Thyroid gland (tissue), 4 donors: ENCODE data around the gene SLC7A9. TPM values are rescaled to one million over a fixed set of nuclear protein-coding genes. Genes with fewer than 3 reads are reported as not detected.

ENCODE experiments used
- DNase-seq, 2 donors: peaks; one replicate each; pipeline ENCODE4 v3.0.0-alpha.2; 2019
- H3K27ac ChIP-seq, 3 donors: fragments of 200-600 bp; sonication (generic); 1 replicate in 2 of 3; 2 replicates in 1 of 3; pipeline ENCODE4 v1.5.1; 2016 to 2019; ENCODE audit warnings: mild to moderate bottlenecking in 1 of 3, moderate library complexity in 1 of 3
- H3K27me3 ChIP-seq: fragments of 200-600 bp; sonication (generic); one replicate; pipeline ENCODE4 v1.5.1; 2019
- H3K36me3 ChIP-seq, 2 donors: fragments of 200-600 bp; sonication (generic); one replicate each; pipeline ENCODE4 v1.5.1; 2016 to 2019
- H3K4me1 ChIP-seq, 2 donors: fragments of 200-600 bp; sonication (generic); one replicate each; pipeline ENCODE4 v1.5.1; 2017 to 2019
- H3K4me3 ChIP-seq, 3 donors: fragments of 200-600 bp; sonication (generic); replicated peaks in 1 of 3; 1 replicate in 2 of 3; 2 replicates in 1 of 3; pipeline ENCODE4 v1.5.1; 2016; ENCODE audit warnings: mild to moderate bottlenecking in 1 of 3
- H3K9me3 ChIP-seq: fragments of 200-600 bp; sonication (generic); one replicate; pipeline ENCODE4 v1.5.1; 2017
- CTCF ChIP-seq, 6 experiments: fragments of 200-600 bp in 3 of 6; fragments of 450-650 bp in 3 of 6; sonication (generic) in 3 of 6; IDR thresholded peaks; one replicate each; pipeline ENCODE4 v1.5.1; 2016 to 2019; ENCODE audit warnings: antibody characterized with exemption in 6 of 6, mild to moderate bottlenecking in 2 of 6, inconsistent platforms in 1 of 6, moderate library complexity in 1 of 6
- POLR2A ChIP-seq, 2 donors: fragments of 450-650 bp; IDR thresholded peaks; one replicate each; pipeline ENCODE4 v1.6.1; 2017; ENCODE audit warnings: antibody characterized with exemption in 2 of 2, mild to moderate bottlenecking in 2 of 2, moderate library complexity in 1 of 2
- WGBS, 2 donors: methylation state at CpG; one replicate each; pipeline ENCODE4 v1.1.5; 2017; 5-methylcytosine and 5-hydroxymethylcytosine counted together
- intact Hi-C: fragments of 100-400 bp; cut with DNase I; formaldehyde crosslinking; loops from one replicate; pipeline ENCODE4 v1.15.1; 2023
- total RNA-seq, 4 donors: library from RNA; depleted of rRNA; stranded (reverse); fragments of >200 nt; gene quantifications; one replicate each; pipeline ENCODE4 v1.2.3, GENCODE V29; 2016

SLC7A9 gene
- total RNA-seq, 4 donors from 2014 or later: 0.67 to 2.1 (median 0.67) TPM; not detected in 1

DNA sequence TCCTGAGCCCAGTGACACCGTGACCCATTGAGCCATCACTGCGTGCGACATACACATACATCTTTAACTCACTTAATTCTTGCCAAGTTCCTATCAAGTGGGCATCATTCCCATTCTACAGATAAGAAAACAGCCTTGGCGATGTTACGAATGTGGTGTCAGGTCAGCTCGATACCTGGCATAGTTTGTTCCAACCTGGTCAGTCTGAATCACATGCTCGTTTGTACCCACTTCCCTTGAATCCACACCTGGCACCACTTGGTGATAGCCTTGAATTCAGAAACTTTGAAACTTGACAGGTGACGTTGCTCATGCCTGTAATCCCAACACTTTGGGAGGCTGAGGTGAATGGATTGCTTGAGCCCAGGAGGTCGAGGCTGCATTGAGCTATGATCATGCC, 59.1 kb downstream of the SLC7A9 start:
- Histone ChIP-seq H3K4me3 (no peak overlapping the region), H3K27ac (no peak overlapping the region), H3K9me3 (no peaks in the 10 kb centered on the region), H3K27me3 (no peaks in the 10 kb centered on the region), H3K36me3 (no peaks in the 10 kb centered on the region), H3K4me1 (peaks cover 0 to 6% of the 10 kb centered on the region in 2 donors)
- intact Hi-C loops: no loop called here
- TF ChIP-seq CTCF (IDR thresholded peaks at IDR 0.05) (no peak), POLR2A (IDR thresholded peaks at IDR 0.05) (no peak)
- 95 to 97% methylated on average over 9 of the region's 9 CpGs for WGBS, 2 donors
- DNase-seq: no peak

DNA sequence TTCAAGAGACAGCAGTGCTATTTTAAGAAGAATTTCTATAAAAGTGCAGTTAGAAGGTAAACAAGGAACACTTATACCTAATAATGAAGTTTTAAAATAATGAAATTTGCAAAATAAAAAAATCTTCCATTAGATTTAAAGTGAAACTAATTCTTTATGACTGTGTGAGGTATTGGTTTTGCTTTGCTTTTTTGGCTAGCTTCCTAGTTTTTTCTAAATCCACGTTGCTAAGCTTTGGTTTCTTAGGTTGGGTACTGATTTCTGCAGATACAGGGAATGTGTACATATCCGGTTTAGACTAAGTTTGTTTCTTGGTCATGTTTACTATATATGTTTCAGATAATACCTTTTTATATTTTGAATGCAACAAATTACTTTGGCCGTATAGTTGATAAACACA, 59.8 kb downstream of the SLC7A9 start:
- 37 to 39% methylated on average over 3 of the region's 3 CpGs for WGBS, 2 donors
- intact Hi-C loops: no loop called here
- no peak for DNase-seq
- no peaks in the 10 kb centered on the region for H3K27me3 ChIP-seq
- TF ChIP-seq POLR2A (IDR thresholded peaks at IDR 0.05): no peak
- TF ChIP-seq CTCF (IDR thresholded peaks at IDR 0.05): no peak
- H3K4me3 ChIP-seq: no peak overlapping the region
- H3K27ac ChIP-seq: no peak overlapping the region
- no peaks in the 10 kb centered on the region for H3K9me3 ChIP-seq
- H3K4me1 ChIP-seq: peaks cover 0 to 6% of the 10 kb centered on the region in 2 donors
- H3K36me3 ChIP-seq: no peaks in the 10 kb centered on the region

- Histone ChIP-seq H3K4me1 (peaks cover 0 to 6% of the 10 kb centered on the region in 2 donors), H3K27me3 (no peaks in the 10 kb centered on the region), H3K9me3 (no peaks in the 10 kb centered on the region), H3K27ac (no peak overlapping the region), H3K36me3 (no peaks in the 10 kb centered on the region), H3K4me3 (no peak overlapping the region)
- peak; percentile 72 to 77 for DNase-seq
- intact Hi-C loops: no loop called here
- TF ChIP-seq CTCF (IDR thresholded peaks at IDR 0.05) (no peak), POLR2A (IDR thresholded peaks at IDR 0.05) (no peak)
- 22 to 36% methylated on average over 5 of the region's 5 CpGs for WGBS, 2 donors
Observed at GRCh38 chr19:32809254-32809653, 60.3 kb downstream of the SLC7A9 start.

DNA sequence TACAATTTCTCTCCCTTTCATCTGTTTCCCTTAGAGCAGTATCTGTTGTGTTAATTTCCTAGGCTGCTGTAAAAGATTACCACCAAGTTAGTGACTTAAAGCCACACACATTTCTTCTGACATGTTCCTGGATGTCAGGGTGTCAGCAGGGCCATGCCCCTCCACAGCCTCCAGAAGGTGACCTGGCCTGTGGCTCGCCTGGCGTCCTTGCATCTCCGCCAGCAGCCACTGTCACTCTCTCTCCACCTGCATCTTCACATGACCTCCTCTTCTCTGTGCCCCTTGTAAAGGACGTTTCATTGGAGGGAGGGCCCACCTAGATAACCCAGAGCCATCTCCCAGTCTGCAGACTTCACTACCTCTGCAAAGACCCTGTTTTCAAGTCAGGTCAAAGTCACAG, 61.3 kb downstream of the SLC7A9 start:
- WGBS, 2 donors: 87 to 88% methylated on average over 4 of the region's 4 CpGs

GRCh38 chr19:32802840-32803239, 66.7 kb downstream of the SLC7A9 start:
- WGBS, 2 donors: 83 to 88% methylated on average over 12 of the region's 12 CpGs
- H3K27ac ChIP-seq: no peak overlapping the region
- TF ChIP-seq CTCF (IDR thresholded peaks at IDR 0.05): no peak
- no peak for TF ChIP-seq POLR2A (IDR thresholded peaks at IDR 0.05)
- DNase-seq: no peak
- H3K4me3 ChIP-seq: no peak overlapping the region
- H3K27me3 ChIP-seq: no peaks in the 10 kb centered on the region
- no peaks in the 10 kb centered on the region for H3K36me3 ChIP-seq
- intact Hi-C loops: no loop called here
- no peaks in the 10 kb centered on the region for H3K4me1 ChIP-seq
- H3K9me3 ChIP-seq: no peaks in the 10 kb centered on the region

More for the DNA sequence above, 61.3 kb downstream of the SLC7A9 start:
- H3K4me3 ChIP-seq: no peak overlapping the region
- no peak for DNase-seq
- H3K27me3 ChIP-seq: no peaks in the 10 kb centered on the region
- no peaks in the 10 kb centered on the region for H3K36me3 ChIP-seq
- TF ChIP-seq CTCF (IDR thresholded peaks at IDR 0.05): no peak
- TF ChIP-seq POLR2A (IDR thresholded peaks at IDR 0.05): no peak
- intact Hi-C loops: no loop called here
- peaks cover 0 to 6% of the 10 kb centered on the region in 2 donors for H3K4me1 ChIP-seq
- H3K9me3 ChIP-seq: no peaks in the 10 kb centered on the region
- H3K27ac ChIP-seq: no peak overlapping the region
